A549 (cell line): Measurements from ENCODE around the gene COX5A.

Experiments
- EP300 ChIP-seq, 2 experiments: fragments of >200 bp; sonication (Bioruptor Twin); formaldehyde crosslinking; IDR thresholded peaks; 2 replicates in 1 of 2; 3 replicates in 1 of 2; pipeline ENCODE4 v1.6.1; 2016 to 2017
- ESRRA ChIP-seq: fragments of 150-350 bp; IDR thresholded peaks from 2 replicates; pipeline ENCODE4 v1.6.1; 2014; ENCODE audit warnings: mild to moderate bottlenecking, low read length, borderline replicate concordance
- HDAC2 ChIP-seq: fragments of 200-600 bp; sonication (generic); IDR thresholded peaks from 2 replicates; pipeline ENCODE4 v1.6.1; 2016
- KDM1A ChIP-seq: fragments of 200-600 bp; sonication (generic); IDR thresholded peaks from 2 replicates; pipeline ENCODE4 v1.6.1; 2016; ENCODE audit warnings: low read depth, mild to moderate bottlenecking
- MAFK ChIP-seq: fragments of 450-650 bp; IDR thresholded peaks from 2 replicates; pipeline ENCODE4 v1.6.1; 2014; ENCODE audit not compliant: partially characterized antibody
- MYC ChIP-seq: IDR thresholded peaks from 2 replicates; pipeline ENCODE4 v1.6.1; 2012; ENCODE audit warnings: mild to moderate bottlenecking, inconsistent platforms, low read length, improper control_type of control experiment, borderline replicate concordance
- POLR2A ChIP-seq: IDR thresholded peaks from 2 replicates; pipeline ENCODE4 v1.6.1; 2012; ENCODE audit warnings: mild to moderate bottlenecking, low read length
- RNF2 ChIP-seq: fragments of 200-600 bp; sonication (generic); IDR thresholded peaks from 2 replicates; pipeline ENCODE4 v1.6.1; 2016; ENCODE audit warnings: low read depth, mild to moderate bottlenecking, antibody characterized with exemption, moderate library complexity, borderline replicate concordance
- TP53 ChIP-seq: fragments of 250-450 bp; sonication (Bioruptor Pico); IDR thresholded peaks from 2 replicates; pipeline ENCODE4 v1.5.0; 2021; ENCODE audit warnings: mild to moderate bottlenecking, moderate library complexity
- ZFP36 ChIP-seq: fragments of 450-650 bp; IDR thresholded peaks from 2 replicates; pipeline ENCODE4 v1.6.1; 2014; ENCODE audit warnings: borderline replicate concordance; ENCODE audit not compliant: partially characterized antibody
- TF ChIP-seq, protein P1 (sequence below): fragments of >200 bp; sonication (Bioruptor Twin); formaldehyde crosslinking; IDR thresholded peaks from 3 replicates; pipeline ENCODE4 v1.5.1; 2016
- TF ChIP-seq, protein P2 (sequence below): IDR thresholded peaks from 2 replicates; pipeline ENCODE4 v1.6.1; 2012
- TF ChIP-seq, protein P3 (sequence below): IDR thresholded peaks from 2 replicates; pipeline ENCODE4 v1.6.1; 2012
- TF ChIP-seq, protein P4 (sequence below): fragments of 200-600 bp; sonication (generic); IDR thresholded peaks from 2 replicates; pipeline ENCODE4 v1.6.1; 2016; ENCODE audit warnings: antibody characterized with exemption, mild to moderate bottlenecking, moderate library complexity

DNA sequence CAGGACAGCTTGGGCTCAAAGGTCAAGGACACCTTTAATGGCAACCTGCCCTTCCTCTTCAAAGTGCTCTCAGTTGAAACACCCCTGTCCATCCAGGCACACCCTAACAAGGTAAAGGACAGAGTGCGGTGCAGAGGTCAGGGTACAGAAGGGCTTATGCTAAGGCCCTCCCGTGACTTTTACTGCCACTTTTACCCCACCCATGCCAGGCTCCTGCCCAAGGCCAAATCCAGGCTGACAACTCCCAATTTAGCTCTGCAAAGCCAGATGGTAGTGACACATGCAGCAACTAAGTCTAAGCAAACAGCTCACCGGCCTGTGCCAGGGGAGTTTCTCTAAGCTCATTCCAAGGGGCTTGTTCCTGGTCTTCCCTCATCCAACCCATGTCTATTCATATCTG is 46.4 kb downstream of the COX5A start:
- TF ChIP-seq, protein P1, sequence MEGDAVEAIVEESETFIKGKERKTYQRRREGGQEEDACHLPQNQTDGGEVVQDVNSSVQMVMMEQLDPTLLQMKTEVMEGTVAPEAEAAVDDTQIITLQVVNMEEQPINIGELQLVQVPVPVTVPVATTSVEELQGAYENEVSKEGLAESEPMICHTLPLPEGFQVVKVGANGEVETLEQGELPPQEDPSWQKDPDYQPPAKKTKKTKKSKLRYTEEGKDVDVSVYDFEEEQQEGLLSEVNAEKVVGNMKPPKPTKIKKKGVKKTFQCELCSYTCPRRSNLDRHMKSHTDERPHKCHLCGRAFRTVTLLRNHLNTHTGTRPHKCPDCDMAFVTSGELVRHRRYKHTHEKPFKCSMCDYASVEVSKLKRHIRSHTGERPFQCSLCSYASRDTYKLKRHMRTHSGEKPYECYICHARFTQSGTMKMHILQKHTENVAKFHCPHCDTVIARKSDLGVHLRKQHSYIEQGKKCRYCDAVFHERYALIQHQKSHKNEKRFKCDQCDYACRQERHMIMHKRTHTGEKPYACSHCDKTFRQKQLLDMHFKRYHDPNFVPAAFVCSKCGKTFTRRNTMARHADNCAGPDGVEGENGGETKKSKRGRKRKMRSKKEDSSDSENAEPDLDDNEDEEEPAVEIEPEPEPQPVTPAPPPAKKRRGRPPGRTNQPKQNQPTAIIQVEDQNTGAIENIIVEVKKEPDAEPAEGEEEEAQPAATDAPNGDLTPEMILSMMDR = no peak
- TF ChIP-seq MYC = no peak
- no peak for TF ChIP-seq ESRRA
- no peak for TF ChIP-seq HDAC2
- no peak for TF ChIP-seq ZFP36
- TF ChIP-seq TP53 = no peak
- no peak for TF ChIP-seq POLR2A
- TF ChIP-seq, protein P2, sequence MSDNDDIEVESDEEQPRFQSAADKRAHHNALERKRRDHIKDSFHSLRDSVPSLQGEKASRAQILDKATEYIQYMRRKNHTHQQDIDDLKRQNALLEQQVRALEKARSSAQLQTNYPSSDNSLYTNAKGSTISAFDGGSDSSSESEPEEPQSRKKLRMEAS = no peak
- TF ChIP-seq MAFK = no peak
- TF ChIP-seq, protein P3, sequence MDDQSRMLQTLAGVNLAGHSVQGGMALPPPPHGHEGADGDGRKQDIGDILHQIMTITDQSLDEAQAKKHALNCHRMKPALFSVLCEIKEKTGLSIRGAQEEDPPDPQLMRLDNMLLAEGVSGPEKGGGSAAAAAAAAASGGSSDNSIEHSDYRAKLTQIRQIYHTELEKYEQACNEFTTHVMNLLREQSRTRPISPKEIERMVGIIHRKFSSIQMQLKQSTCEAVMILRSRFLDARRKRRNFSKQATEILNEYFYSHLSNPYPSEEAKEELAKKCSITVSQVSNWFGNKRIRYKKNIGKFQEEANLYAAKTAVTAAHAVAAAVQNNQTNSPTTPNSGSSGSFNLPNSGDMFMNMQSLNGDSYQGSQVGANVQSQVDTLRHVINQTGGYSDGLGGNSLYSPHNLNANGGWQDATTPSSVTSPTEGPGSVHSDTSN = no peak
- TF ChIP-seq, protein P4, sequence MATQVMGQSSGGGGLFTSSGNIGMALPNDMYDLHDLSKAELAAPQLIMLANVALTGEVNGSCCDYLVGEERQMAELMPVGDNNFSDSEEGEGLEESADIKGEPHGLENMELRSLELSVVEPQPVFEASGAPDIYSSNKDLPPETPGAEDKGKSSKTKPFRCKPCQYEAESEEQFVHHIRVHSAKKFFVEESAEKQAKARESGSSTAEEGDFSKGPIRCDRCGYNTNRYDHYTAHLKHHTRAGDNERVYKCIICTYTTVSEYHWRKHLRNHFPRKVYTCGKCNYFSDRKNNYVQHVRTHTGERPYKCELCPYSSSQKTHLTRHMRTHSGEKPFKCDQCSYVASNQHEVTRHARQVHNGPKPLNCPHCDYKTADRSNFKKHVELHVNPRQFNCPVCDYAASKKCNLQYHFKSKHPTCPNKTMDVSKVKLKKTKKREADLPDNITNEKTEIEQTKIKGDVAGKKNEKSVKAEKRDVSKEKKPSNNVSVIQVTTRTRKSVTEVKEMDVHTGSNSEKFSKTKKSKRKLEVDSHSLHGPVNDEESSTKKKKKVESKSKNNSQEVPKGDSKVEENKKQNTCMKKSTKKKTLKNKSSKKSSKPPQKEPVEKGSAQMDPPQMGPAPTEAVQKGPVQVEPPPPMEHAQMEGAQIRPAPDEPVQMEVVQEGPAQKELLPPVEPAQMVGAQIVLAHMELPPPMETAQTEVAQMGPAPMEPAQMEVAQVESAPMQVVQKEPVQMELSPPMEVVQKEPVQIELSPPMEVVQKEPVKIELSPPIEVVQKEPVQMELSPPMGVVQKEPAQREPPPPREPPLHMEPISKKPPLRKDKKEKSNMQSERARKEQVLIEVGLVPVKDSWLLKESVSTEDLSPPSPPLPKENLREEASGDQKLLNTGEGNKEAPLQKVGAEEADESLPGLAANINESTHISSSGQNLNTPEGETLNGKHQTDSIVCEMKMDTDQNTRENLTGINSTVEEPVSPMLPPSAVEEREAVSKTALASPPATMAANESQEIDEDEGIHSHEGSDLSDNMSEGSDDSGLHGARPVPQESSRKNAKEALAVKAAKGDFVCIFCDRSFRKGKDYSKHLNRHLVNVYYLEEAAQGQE = no peak
- no peak for TF ChIP-seq RNF2
- no peak for TF ChIP-seq EP300 (IDR thresholded peaks at IDR 0.05)
- TF ChIP-seq KDM1A = no peak
